ENCODE measurements around the gene EIF3F.

The EIF3F gene

GRCh38 chr11:8035200-8035855 is 48.2 kb downstream of the EIF3F start:
- no peak for DNase-seq
- Histone ChIP-seq H3K4me3 (ENCODE audit: insufficient read depth in 1 of 2, low read depth in 1 of 2, low read length in 2 of 2) (no peak overlapping the region), H2AFZ (ENCODE audit: low read depth, low read length) (no peak overlapping the region), H3K18ac (ENCODE audit: low read depth in 1 of 2, low read length in 2 of 2) (no peak overlapping the region), H2BK12ac (ENCODE audit: low read length in 2 of 2) (no peak overlapping the region), H3K14ac (ENCODE audit: low read length in 2 of 2) (peak overlapping the region in 1 of 2 experiments; percentile 12), H2AK5ac (ENCODE audit: low read length, severe bottlenecking) (no peak overlapping the region), H2BK5ac (ENCODE audit: low read depth, low read length, poor library complexity, severe bottlenecking) (no peak overlapping the region), H2BK15ac (ENCODE audit: low read depth, poor library complexity, severe bottlenecking) (no peak overlapping the region), H4K8ac (ENCODE audit: low read length) (no peak overlapping the region), H3K9me3 (ENCODE audit: control insufficient read depth, low read length) (no peaks in the 10 kb centered on the region), H3K36me3 (ENCODE audit: control insufficient read depth in 1 of 2, insufficient read depth in 2 of 2, low read depth in 1 of 2, low read length in 2 of 2) (no peaks in the 10 kb centered on the region), H2BK120ac (ENCODE audit: low read depth, low read length) (no peak overlapping the region), H3K9ac (ENCODE audit: low read length) (no peak overlapping the region), H3K27me3 (ENCODE audit: control insufficient read depth in 1 of 2, insufficient read depth in 1 of 2, low read length in 2 of 2) (peaks cover 43 to 73% of the 10 kb centered on the region in 2 experiments), H3K23ac (ENCODE audit: low read length in 2 of 2) (no peak overlapping the region), H4K91ac (ENCODE audit: low read length) (no peak overlapping the region), H3K4me2 (ENCODE audit: low read length, poor library complexity, severe bottlenecking) (no peak overlapping the region), H3K79me1 (replicated peaks; ENCODE audit: low read length, poor library complexity, severe bottlenecking) (no peaks in the 10 kb centered on the region), H3K4me1 (ENCODE audit: control insufficient read depth, insufficient read depth, low read depth, low read length) (peaks cover 5% of the 10 kb centered on the region), H3K4ac (ENCODE audit: low read depth in 1 of 2, low read length in 2 of 2) (peak overlapping the region in 1 of 2 experiments; percentile 8), H3K27ac (ENCODE audit: low read length, poor library complexity, severe bottlenecking) (no peak overlapping the region)
- WGBS = 91% methylated on average over 10 of the region's 11 CpGs

GRCh38 chr11:8036002-8036802 is 49.1 kb downstream of the EIF3F start:
- no peak overlapping the region for H2BK120ac ChIP-seq (ENCODE audit: low read depth, low read length)
- H3K4me2 ChIP-seq (ENCODE audit: low read length, poor library complexity, severe bottlenecking) = no peak overlapping the region
- no peak for DNase-seq
- peaks cover 5% of the 10 kb centered on the region for H3K4me1 ChIP-seq (ENCODE audit: control insufficient read depth, insufficient read depth, low read depth, low read length)
- H3K18ac ChIP-seq (ENCODE audit: low read depth in 1 of 2, low read length in 2 of 2) = no peak overlapping the region
- H2AFZ ChIP-seq (ENCODE audit: low read depth, low read length) = no peak overlapping the region
- H4K91ac ChIP-seq (ENCODE audit: low read length) = no peak overlapping the region
- peaks cover 49 to 72% of the 10 kb centered on the region in 2 experiments for H3K27me3 ChIP-seq (ENCODE audit: control insufficient read depth in 1 of 2, insufficient read depth in 1 of 2, low read length in 2 of 2)
- H3K27ac ChIP-seq (ENCODE audit: low read length, poor library complexity, severe bottlenecking) = no peak overlapping the region
- no peak overlapping the region for H3K4ac ChIP-seq (ENCODE audit: low read depth in 1 of 2, low read length in 2 of 2)
- no peak overlapping the region for H2BK12ac ChIP-seq (ENCODE audit: low read length in 2 of 2)
- H3K14ac ChIP-seq (ENCODE audit: low read length in 2 of 2) = no peak overlapping the region
- no peaks in the 10 kb centered on the region for H3K9me3 ChIP-seq (ENCODE audit: control insufficient read depth, low read length)
- H3K23ac ChIP-seq (ENCODE audit: low read length in 2 of 2) = no peak overlapping the region
- no peak overlapping the region for H3K4me3 ChIP-seq (ENCODE audit: insufficient read depth in 1 of 2, low read depth in 1 of 2, low read length in 2 of 2)
- no peak overlapping the region for H2AK5ac ChIP-seq (ENCODE audit: low read length, severe bottlenecking)
- no peak overlapping the region for H2BK5ac ChIP-seq (ENCODE audit: low read depth, low read length, poor library complexity, severe bottlenecking)
- H2BK15ac ChIP-seq (ENCODE audit: low read depth, poor library complexity, severe bottlenecking) = no peak overlapping the region
- no peaks in the 10 kb centered on the region for H3K36me3 ChIP-seq (ENCODE audit: control insufficient read depth in 1 of 2, insufficient read depth in 2 of 2, low read depth in 1 of 2, low read length in 2 of 2)
- H3K79me1 ChIP-seq (replicated peaks; ENCODE audit: low read length, poor library complexity, severe bottlenecking) = no peaks in the 10 kb centered on the region
- H4K8ac ChIP-seq (ENCODE audit: low read length) = no peak overlapping the region
- 72% methylated on average over 5 of the region's 5 CpGs for WGBS
- H3K9ac ChIP-seq (ENCODE audit: low read length) = no peak overlapping the region

GRCh38 chr11:8036986-8037385 is 49.8 kb downstream of the EIF3F start:
- no peak for DNase-seq
- H4K91ac ChIP-seq (ENCODE audit: low read length) = no peak overlapping the region
- WGBS = 91% methylated on average over 4 of the region's 5 CpGs
- no peak overlapping the region for H3K4ac ChIP-seq (ENCODE audit: low read depth in 1 of 2, low read length in 2 of 2)
- H2BK12ac ChIP-seq (ENCODE audit: low read length in 2 of 2) = no peak overlapping the region
- no peak overlapping the region for H3K23ac ChIP-seq (ENCODE audit: low read length in 2 of 2)
- no peak overlapping the region for H3K18ac ChIP-seq (ENCODE audit: low read depth in 1 of 2, low read length in 2 of 2)
- no peak overlapping the region for H3K4me3 ChIP-seq (ENCODE audit: insufficient read depth in 1 of 2, low read depth in 1 of 2, low read length in 2 of 2)
- no peaks in the 10 kb centered on the region for H3K36me3 ChIP-seq (ENCODE audit: control insufficient read depth in 1 of 2, insufficient read depth in 2 of 2, low read depth in 1 of 2, low read length in 2 of 2)
- peaks cover 49 to 69% of the 10 kb centered on the region in 2 experiments for H3K27me3 ChIP-seq (ENCODE audit: control insufficient read depth in 1 of 2, insufficient read depth in 1 of 2, low read length in 2 of 2)
- no peak overlapping the region for H2BK120ac ChIP-seq (ENCODE audit: low read depth, low read length)
- H4K8ac ChIP-seq (ENCODE audit: low read length) = no peak overlapping the region
- no peak overlapping the region for H3K9ac ChIP-seq (ENCODE audit: low read length)
- no peak overlapping the region for H2AK5ac ChIP-seq (ENCODE audit: low read length, severe bottlenecking)
- peaks cover 5% of the 10 kb centered on the region for H3K4me1 ChIP-seq (ENCODE audit: control insufficient read depth, insufficient read depth, low read depth, low read length)
- H3K79me1 ChIP-seq (replicated peaks; ENCODE audit: low read length, poor library complexity, severe bottlenecking) = no peaks in the 10 kb centered on the region
- no peak overlapping the region for H3K4me2 ChIP-seq (ENCODE audit: low read length, poor library complexity, severe bottlenecking)
- no peak overlapping the region for H2AFZ ChIP-seq (ENCODE audit: low read depth, low read length)
- no peak overlapping the region for H3K27ac ChIP-seq (ENCODE audit: low read length, poor library complexity, severe bottlenecking)
- no peak overlapping the region for H3K14ac ChIP-seq (ENCODE audit: low read length in 2 of 2)
- H3K9me3 ChIP-seq (ENCODE audit: control insufficient read depth, low read length) = no peaks in the 10 kb centered on the region
- H2BK5ac ChIP-seq (ENCODE audit: low read depth, low read length, poor library complexity, severe bottlenecking) = no peak overlapping the region
- no peak overlapping the region for H2BK15ac ChIP-seq (ENCODE audit: low read depth, poor library complexity, severe bottlenecking)

GRCh38 chr11:8038393-8038792 is 51.3 kb downstream of the EIF3F start:
- Histone ChIP-seq H2AFZ (ENCODE audit: low read depth, low read length) (no peak overlapping the region), H3K4ac (ENCODE audit: low read depth in 1 of 2, low read length in 2 of 2) (no peak overlapping the region), H2BK12ac (ENCODE audit: low read length in 2 of 2) (no peak overlapping the region), H3K9ac (ENCODE audit: low read length) (no peak overlapping the region), H4K91ac (ENCODE audit: low read length) (no peak overlapping the region), H3K79me1 (replicated peaks; ENCODE audit: low read length, poor library complexity, severe bottlenecking) (no peaks in the 10 kb centered on the region), H4K8ac (ENCODE audit: low read length) (no peak overlapping the region), H3K4me2 (ENCODE audit: low read length, poor library complexity, severe bottlenecking) (no peak overlapping the region), H3K4me1 (ENCODE audit: control insufficient read depth, insufficient read depth, low read depth, low read length) (peaks cover 2% of the 10 kb centered on the region), H3K27me3 (ENCODE audit: control insufficient read depth in 1 of 2, insufficient read depth in 1 of 2, low read length in 2 of 2) (peaks cover 38 to 58% of the 10 kb centered on the region in 2 experiments), H2BK5ac (ENCODE audit: low read depth, low read length, poor library complexity, severe bottlenecking) (no peak overlapping the region), H3K23ac (ENCODE audit: low read length in 2 of 2) (no peak overlapping the region), H2BK15ac (ENCODE audit: low read depth, poor library complexity, severe bottlenecking) (no peak overlapping the region), H3K4me3 (ENCODE audit: insufficient read depth in 1 of 2, low read depth in 1 of 2, low read length in 2 of 2) (no peak overlapping the region), H3K18ac (ENCODE audit: low read depth in 1 of 2, low read length in 2 of 2) (no peak overlapping the region), H2AK5ac (ENCODE audit: low read length, severe bottlenecking) (no peak overlapping the region), H2BK120ac (ENCODE audit: low read depth, low read length) (no peak overlapping the region), H3K27ac (ENCODE audit: low read length, poor library complexity, severe bottlenecking) (no peak overlapping the region), H3K14ac (ENCODE audit: low read length in 2 of 2) (no peak overlapping the region), H3K9me3 (ENCODE audit: control insufficient read depth, low read length) (no peaks in the 10 kb centered on the region), H3K36me3 (ENCODE audit: control insufficient read depth in 1 of 2, insufficient read depth in 2 of 2, low read depth in 1 of 2, low read length in 2 of 2) (no peaks in the 10 kb centered on the region)
- DNase-seq = no peak
- WGBS = 77% methylated on average over 8 of the region's 8 CpGs
